Stimulated activated CD4-positive, alpha-beta T cell treated with anti-CD3 and anti-CD28 coated beads, Interleukin-15, amount 100 ng/mL, for 24 hours (primary cell): ENCODE measurements around the gene BCAR1.
"Not testable (repeated sequence)": the region's sequence is repeated elsewhere in the genome, so short reads cannot be mapped to it uniquely, and the experiment has no call there.

Source experiments
- DNase-seq: peaks from one replicate; pipeline ENCODE4 v3.0.0-alpha.2; 2020

The BCAR1 gene

GRCh38 chr16:75251280-75252048, at the start of gene BCAR1:
Gene BCAR1 (minus strand): TSS chr16:75251624. CDS start chr16:75251482, 142 bp downstream.
- DNase-seq: peak; percentile 61

DNA sequence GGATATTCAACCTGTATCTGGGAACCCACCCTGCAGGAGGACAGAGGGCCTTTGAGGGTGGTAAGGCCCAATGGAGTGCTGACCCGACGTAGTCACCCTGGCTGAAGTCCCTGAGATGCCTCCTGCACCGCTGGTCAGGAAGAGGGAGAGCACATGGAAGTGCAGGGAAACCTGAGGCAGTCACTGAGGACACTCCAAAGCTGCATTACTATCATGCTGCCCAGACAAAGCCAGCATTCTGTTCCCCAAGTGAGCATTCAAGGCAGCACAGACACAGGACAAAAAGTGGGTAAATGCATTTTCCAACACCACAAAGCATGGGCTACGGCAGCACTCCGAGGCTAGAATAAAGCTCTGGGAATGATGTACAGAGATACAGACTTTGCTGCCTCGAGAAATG, 46.8 kb upstream of the BCAR1 start:
- DNase-seq: no peak

DNA sequence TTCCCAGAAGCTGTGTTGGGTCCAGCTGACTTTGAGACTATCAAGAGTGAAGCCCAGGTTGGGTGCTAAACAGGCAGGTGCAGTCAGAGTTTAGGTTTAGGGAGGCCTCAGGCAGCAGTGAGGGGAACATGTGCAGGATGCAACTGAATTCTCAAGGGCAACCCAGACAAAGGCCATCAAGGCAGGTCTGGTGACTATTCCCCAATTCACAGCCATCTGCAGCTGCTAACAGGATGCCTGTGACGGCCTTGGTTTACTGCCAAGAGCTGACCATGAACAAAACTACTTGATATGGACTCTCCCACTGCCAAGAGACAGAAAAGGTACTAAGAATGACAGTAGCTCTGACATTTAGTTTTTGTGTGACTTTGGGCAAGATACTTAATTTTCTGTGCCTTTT, 45.2 kb upstream of the BCAR1 start:
- DNase-seq: no peak

DNA sequence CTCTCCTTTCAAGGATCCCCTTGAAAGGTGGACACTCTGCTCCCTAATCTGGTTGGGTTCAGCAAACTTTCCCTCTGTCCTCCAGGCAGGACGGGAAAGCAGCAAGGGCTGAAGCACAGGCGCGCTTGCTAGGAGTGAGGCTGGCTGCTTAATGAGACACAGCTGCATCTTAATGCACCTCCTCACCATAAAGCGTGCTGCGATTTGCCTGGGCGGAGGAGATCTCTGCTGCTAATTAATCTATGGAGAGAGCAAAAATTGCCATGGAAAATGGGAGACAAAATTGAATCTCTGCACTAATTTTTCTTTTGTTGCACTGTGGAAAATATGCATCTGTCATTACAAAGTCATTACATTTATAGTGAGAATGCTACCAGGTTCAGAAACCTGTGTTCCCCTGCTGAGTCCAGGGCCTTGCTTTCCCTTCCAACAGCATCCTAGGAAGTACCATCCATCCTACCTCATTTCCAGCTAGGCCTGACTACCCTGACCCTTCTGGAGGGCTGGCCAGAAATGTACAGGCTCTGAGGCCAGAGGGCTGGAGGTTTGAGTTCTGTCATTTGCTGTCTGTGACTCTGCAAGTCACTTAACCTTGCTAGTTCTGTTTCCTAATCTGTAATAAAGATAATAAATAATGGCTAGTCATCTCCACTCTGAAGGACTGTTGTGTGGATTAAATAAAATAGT, 43.5 kb upstream of the BCAR1 start:
- DNase-seq: no peak

- DNase-seq: no peak
Observed at GRCh38 chr16:75293772-75294171, 42.3 kb upstream of the BCAR1 start.

DNA sequence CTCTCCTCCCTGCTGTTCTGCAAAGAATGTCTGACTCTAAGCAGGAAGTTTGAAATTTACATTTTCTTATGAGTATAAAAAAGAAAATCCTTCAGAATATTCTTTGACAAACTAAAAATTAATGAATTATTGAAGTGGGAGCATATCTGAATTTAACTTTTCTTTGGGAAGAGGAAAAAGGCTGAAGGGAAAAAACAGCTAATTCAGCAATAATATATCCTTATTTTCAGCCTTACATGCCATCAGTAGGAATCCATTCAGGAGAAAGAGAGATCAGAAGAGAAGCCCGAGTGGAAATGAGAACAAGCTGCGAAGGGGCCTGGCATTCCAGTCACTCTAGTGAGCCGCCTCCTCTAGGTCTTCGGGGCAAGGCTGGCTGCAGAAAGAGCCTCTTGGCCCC, 41.7 kb upstream of the BCAR1 start:
- DNase-seq: no peak

GRCh38 chr16:75292691-75293090, 41.3 kb upstream of the BCAR1 start:
- DNase-seq: no peak

DNA sequence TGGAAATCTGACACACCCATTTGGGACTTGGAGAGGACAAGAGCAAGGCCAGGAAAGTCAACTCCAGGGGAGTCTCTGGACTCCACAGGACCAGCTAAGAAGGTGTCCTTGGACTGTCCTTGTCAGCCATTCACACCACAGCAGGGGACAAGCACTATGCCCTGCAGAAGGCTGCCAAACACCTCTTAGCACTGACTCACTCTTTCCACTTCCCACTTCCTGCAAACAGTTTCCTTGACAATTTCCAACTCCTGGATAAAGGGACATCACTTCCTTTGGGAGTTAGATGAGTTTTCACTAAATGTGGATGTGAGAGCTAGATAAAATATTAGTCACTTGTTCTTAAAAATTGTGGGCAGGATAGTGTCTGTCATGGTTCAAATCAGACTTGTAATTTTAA, 37.8 kb upstream of the BCAR1 start:
- DNase-seq: no peak

DNA sequence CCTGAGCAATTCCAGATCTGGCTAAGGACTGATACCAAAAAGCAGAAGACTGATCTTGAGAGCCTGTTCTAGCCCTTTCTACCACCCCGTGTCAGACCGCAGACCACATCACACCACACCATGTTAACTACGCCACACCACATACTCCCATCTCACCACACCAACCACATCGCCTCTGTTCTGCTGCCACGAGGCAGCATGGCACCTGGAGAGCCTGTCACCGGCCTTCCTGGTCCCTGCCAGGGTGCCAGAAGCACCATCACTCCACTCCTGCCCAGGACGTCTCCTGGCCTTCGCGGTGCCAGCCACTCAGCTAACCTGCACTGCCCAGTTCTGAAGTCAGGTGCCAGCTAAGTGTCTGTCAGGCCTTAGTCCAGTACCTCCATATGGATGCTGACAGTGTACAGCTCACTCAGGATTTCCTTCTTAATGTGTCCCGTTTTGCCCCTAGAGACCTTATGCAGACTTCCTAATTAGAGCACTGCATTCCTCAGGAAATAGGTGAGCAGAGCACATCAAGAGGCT, 37.2 kb upstream of the BCAR1 start:
- DNase-seq: peak; percentile 78

GRCh38 chr16:75288181-75288580, 36.8 kb upstream of the BCAR1 start:
- DNase-seq: no peak

GRCh38 chr16:75287708-75288107, 36.3 kb upstream of the BCAR1 start:
- no peak for DNase-seq

DNA sequence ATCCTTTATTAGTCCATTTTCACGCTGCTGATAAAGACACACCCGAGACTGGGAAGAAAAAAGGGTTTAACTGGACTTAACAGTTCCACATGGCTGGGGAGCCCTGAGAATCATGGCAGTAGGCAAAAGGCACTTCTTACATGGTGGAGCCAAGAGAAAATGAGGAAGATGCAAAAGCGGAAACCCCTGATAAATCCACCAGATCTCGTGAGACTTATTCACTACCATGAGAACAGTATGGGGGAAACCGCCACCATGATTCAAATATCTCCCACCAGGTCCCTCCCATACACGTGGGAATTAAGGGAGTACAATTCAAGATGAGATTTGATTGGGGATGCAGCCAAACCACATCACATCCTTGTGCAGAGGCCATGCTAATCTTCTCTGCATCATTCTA, 35.0 kb upstream of the BCAR1 start:
- DNase-seq: no peak

DNA sequence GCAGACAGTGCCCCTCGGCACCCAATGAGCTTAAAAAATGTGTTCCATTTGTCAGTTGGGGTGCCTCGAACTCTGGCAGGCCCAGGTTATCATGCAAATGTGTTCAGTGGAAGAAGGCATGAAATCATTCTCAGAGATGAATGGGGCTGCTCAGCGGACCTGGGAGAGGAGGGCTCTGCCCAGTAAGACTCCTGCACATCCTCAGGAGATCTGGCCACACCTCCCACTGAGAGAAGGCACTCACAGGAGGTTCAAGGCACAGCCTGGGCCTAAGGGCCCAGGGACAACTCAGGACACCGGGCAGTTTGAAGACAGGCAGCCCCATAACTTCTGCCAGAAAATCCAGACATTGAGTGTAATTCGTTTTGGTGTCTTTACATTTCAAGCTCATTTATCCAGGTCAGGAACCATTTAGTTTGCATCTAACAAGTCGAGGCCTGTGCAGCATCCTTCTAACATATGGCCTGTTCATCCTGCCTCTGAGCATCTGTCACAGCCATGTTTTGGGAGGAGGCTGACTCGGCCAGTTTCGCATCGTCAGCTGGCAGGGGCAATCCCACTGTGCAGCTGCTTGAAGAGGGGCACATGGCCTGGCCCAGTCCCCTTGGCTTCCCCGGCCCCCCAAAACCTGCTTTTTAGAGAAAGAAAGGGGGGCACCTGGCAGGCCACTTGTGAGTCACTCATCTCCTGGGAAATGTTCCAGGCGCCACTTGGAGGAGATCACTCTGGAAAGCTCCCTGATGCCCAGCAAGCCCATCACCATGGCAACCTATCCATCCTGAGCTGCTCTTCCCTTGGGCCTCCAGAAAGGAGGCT, 31.2 kb upstream of the BCAR1 start:
- DNase-seq: no peak

- no peak for DNase-seq
Observed at GRCh38 chr16:75281826-75282225, 30.4 kb upstream of the BCAR1 start.

DNA sequence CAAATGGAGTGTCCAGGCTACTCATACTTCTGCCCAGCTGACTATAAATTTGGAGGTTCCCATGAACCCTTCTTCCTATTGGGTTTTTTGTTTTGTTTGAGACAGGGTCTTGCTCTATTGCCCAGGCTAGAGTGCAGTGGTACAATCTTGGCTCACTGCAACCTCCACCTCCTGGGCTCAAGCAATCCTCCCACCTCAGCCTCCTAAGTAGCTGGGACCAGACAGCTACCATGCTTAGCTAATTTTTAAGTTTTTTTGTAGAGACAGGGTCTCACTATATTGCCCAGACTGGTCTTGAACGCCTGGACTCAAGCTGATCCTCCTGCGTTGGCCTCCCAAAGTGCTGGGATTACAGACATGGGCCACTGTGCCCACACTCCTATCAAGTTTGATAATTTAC, 29.6 kb upstream of the BCAR1 start:
- DNase-seq: not testable (repeated sequence)

DNA sequence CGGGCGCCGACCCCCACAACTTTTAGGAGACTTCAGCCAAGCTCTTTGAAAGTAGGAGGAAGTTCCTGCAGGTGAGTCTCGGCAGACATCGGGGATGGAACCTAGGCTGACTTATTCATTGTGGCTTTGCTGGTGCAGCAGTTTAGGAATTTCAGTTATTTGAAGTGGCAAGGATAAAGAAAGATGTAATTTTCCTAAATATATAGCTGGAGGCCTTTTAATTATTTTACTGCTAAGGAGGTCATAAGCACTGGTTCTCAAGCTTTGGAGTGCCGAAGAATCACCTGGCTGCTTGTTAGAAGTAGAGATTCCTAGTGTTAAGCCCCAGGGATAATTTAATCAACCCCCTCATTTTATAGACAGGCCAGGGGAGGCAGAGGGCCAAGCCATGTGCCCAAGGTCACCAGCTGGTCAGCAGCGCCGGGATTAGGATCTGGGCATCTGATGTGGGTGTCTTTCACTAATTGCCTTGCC, 28.9 kb upstream of the BCAR1 start:
- no peak for DNase-seq

GRCh38 chr16:75279305-75279704, 27.9 kb upstream of the BCAR1 start:
- DNase-seq: no peak

GRCh38 chr16:75273054-75273925, 21.9 kb upstream of the BCAR1 start:
- DNase-seq: no peak

DNA sequence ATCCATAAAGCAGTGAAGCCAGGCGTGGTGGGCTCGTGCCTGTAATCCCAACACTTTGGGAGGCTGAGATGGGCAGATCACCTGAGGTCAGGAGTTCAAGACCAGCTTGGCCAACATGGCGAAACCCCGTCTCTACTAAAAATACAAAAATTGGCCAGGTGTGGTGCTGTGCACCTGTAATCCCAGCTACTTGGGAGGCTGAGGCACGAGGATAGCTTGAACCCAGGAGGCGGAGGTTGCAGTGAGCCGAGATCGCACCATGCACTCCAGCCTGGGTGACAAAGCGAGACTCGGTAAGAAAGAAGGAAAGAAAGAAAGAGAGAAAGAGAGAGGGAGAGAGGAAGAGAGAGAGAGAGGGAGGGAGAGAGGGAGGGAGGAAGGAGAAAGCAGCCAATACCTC, 21.2 kb upstream of the BCAR1 start:
- not testable (repeated sequence) for DNase-seq

DNA sequence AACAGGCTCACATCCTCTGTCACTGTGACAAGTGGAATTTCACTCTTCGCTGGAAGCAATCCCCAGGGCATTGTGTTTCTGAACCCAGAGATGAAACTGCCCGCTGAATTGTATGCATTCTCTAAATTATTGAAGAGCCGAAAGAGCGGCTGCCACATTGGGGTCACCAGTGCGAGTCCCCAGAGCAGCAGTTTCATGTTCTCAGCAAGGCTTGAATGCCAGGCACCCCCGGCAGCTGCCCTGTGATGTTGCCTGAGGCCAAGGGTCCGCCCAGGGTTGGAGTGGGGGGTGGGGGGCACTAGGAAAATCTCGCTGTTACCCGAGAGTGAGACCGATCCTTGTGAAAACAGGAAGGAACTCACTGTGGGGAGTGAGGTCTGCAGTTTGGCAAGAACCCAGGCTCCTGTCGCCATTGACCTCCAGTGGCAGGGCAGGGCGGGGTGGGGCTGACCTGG, 20.7 kb upstream of the BCAR1 start:
- no peak for DNase-seq

- DNase-seq: no peak
Observed at GRCh38 chr16:75271441-75272096, 20.1 kb upstream of the BCAR1 start.

DNA sequence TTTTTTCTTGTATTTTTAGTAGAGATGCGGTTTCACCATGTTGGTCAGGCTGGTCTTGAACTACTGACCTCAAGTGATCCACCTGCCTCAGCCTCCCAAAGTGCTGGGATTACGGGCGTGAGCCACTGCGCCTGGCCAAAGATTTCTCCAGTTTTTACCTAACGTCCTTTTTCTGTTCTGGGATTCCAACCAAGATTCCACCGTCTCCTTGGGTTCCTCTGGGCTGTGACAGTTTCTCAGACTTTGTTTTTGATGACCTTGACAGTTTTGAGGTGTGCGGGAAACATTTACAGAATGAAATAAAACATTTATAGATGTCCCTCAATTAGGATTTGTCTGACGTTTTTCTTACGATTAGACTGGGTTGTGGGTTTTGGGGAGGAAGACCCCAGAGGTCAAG, 17.9 kb upstream of the BCAR1 start:
- DNase-seq: not testable (repeated sequence)
